ENCODE results near the gene EHD1. TPM values are rescaled to one million over a fixed set of nuclear protein-coding genes. Genes with fewer than 3 reads are reported as not detected.

EHD1 gene
- total RNA-seq, 1 experiment from 2014 or later = 81.4 TPM

DNA sequence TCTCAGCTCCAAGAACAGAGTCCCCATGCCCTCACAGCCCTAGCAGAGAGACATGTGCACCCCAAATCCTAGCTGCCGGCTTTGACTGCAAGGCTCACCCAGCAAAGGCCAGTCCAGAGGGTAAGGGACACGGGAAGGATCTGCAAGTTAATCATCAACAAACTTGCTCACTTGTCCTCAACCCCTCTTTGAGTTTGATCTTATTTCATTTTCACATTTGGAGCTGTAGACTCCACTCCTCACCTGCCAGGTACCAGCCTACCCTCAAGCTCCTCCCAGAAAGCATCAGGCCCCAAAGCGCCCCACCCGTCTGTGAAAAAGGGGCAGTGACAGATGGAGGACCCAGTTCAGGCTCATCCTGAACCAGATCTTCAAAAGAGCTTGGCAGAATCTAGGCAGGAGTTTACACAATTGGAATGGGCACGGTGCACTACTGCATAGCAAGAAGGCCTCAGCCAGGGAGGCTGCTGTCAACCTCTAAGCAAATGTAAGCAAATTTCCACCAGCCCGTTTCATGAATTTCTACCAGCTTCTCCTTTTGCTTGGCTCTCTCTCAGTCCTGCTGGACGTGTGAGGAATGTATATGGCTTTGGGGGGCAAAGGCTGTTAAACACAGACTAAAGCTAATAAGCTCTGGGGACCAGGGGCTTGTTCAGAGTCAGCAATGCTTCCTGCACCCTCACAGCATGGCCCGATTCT, 5.5 kb downstream of the EHD1 start:
- no peak for DNase-seq (ENCODE audit: low spot score)

- DNase-seq (ENCODE audit: low spot score) = no peak
Measured at GRCh38 chr11:64871492-64871891, 6.9 kb downstream of the EHD1 start.

- DNase-seq (ENCODE audit: low spot score) = no peak
Measured at GRCh38 chr11:64870893-64871466, 7.4 kb downstream of the EHD1 start.

GRCh38 chr11:64870176-64870892, 8.1 kb downstream of the EHD1 start:
- DNase-seq (ENCODE audit: low spot score) = peak; percentile 70

DNA sequence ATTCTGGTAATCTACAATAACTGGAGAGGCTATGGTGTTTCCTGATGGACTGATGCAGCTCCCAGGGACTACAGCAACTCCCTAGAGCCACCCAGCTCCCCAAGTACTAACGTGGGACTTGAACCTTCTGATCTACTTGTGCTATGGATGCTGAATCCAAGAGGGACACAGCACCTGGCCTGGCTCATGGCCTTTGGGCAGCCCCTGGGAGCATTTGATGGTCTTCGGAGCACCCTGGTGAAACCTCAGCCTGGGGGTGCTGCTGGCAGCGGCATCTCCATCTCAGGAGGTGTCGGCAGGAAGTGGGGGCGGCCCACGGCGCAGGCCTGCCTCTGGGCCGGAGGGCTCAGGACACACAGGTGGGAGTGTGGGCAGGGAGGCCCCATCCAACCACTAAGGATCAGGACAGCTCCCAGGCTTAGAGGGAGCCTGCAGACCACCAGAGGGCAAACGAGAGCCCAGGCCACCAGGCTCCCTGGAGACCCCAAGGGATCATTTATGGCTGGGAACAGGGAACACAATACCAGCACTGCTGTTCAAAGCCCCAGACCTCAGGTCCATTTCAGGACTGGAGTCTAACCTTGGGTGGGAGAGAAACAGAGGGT, 8.7 kb downstream of the EHD1 start:
- DNase-seq (ENCODE audit: low spot score) = no peak

- peak; percentile 96 for DNase-seq (ENCODE audit: low spot score)
Measured at GRCh38 chr11:64868904-64869570, 9.4 kb downstream of the EHD1 start.

DNA sequence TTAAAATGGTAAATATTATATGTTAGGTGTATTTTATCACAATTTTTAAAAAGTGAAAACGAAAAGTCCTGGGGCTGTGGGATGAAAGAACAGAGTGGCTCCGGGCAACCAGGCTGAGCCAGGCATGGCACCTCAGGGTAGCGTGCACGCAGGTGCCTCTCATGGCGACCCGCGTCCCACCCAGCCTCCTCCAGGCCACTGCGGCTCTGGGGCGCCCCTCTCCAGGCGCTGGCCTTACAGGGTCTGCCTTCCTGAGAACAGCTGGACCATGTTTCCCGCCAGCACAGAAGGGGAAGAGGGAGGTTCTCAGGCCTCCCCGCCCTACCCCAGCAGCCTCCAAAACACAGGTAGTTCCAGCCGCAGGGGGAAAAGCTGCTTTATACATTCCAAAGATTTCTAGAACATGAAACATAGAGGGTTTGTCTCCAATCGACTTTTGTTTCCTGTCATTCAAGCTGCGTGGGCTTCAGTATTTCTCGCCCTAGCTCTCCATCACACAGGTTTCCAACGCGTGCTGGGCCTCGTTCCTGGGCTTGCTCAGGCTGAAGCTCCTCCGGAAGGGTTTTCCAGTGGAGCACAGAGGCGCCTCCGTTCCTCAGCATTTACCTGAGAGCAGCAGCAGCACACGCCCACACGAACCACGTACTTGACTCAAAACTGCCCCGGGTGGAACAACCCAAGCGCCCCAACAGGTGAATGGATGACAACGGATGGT, 10.5 kb downstream of the EHD1 start:
- no peak for DNase-seq (ENCODE audit: low spot score)

DNA sequence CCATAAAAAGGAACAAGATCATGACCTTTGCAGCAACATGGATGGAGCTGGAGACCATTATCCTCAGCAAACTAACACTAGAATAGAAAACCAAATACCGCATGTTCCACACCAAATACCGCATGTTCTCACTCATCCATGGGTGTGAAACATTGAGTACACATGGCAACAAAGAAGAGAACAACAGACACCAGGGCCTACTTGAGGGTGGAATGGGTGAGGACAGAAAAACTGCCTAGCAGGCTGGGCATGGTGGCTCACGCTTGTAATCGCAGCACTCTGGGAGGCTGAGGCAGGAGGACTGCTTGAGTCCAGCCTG, 12.3 kb downstream of the EHD1 start:
- DNase-seq (ENCODE audit: low spot score) = no peak

DNA sequence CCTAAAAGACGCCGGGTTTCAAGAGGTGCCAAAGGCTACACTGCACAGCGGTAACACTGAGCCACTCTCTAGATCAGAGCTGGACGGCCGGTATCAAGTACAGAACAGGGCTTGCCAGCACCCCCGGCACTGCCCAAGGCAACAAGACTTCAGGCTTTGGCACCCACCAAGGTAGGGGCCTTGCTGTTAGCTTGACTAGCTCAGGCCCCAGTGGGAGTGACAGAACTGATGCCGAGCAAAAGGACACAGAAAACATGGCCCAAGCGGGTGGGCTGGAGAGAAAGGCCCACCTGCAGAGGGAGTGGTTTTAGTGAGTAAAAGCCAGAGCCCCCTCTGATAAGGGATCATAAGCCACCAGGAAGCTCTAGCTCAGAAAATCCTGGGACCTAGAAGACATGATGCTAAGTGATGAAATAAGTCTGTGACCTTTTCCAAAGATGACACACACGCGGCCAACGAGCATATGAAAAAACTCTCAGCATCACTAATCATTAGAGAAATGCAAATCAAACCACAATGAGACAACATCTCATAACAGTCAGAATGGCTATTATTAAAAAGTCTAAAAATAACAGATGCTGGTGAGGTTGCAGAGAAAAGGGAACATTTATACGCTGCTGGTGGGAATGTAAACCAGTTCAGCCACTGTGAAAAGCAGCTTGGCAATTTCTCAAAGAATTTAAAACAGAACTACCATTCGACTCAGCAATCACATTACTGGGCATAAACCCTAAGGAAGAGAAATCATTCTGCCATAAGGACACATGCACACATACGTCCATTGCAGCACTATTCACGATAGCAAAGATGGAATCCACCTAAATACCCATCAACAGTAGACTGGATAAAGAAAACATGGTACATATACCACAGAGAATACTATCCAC, 12.9 kb downstream of the EHD1 start:
- peak; percentile 76 for DNase-seq (ENCODE audit: low spot score)

GRCh38 chr11:64864473-64865285, 13.7 kb downstream of the EHD1 start:
- peak; percentile 92 for DNase-seq (ENCODE audit: low spot score)

GRCh38 chr11:64864135-64864472, 14.3 kb downstream of the EHD1 start:
- no peak for DNase-seq (ENCODE audit: low spot score)

- DNase-seq (ENCODE audit: low spot score) = no peak
Measured at GRCh38 chr11:64863391-64864060, 14.9 kb downstream of the EHD1 start.

GRCh38 chr11:64862987-64863390, 15.4 kb downstream of the EHD1 start:
- no peak for DNase-seq (ENCODE audit: low spot score)

DNA sequence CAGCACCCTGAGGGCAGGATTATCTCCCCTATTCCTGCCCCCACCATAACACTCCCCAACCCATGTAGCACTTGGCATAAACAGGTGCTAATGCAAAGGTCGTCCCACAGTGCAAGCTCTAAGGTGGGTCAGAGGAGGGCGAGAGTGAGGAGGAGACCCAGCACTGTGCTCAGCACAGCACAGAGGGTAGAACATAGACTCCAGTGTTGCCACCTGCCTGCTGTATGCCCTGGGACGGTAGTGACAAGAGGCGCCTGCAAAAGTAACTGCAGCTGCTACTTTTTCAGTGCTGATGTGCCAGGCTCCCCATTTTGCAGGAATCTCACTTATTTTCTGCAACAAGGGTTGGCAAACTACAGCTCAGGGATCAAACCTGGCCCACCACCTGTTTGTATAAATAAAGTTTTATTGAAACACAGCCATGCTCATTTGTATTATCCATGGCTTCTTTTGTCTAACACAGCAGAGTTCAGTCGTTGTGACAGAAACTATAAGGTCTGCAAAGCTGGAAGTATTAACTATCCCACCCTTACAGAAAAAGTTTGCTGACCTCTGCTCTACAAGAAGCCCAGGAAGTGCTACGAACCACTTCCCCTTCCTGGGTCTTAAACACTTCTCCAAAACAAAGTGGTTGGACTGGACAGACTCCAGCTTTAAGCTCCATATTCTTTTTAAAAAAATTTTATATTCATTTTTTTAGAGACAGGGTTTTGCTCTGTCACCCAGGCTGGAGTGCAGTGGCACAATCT, 17.0 kb downstream of the EHD1 start:
- DNase-seq (ENCODE audit: low spot score) = no peak

GRCh38 chr11:64859542-64860414, 18.6 kb downstream of the EHD1 start:
- DNase-seq (ENCODE audit: low spot score) = no peak

DNA sequence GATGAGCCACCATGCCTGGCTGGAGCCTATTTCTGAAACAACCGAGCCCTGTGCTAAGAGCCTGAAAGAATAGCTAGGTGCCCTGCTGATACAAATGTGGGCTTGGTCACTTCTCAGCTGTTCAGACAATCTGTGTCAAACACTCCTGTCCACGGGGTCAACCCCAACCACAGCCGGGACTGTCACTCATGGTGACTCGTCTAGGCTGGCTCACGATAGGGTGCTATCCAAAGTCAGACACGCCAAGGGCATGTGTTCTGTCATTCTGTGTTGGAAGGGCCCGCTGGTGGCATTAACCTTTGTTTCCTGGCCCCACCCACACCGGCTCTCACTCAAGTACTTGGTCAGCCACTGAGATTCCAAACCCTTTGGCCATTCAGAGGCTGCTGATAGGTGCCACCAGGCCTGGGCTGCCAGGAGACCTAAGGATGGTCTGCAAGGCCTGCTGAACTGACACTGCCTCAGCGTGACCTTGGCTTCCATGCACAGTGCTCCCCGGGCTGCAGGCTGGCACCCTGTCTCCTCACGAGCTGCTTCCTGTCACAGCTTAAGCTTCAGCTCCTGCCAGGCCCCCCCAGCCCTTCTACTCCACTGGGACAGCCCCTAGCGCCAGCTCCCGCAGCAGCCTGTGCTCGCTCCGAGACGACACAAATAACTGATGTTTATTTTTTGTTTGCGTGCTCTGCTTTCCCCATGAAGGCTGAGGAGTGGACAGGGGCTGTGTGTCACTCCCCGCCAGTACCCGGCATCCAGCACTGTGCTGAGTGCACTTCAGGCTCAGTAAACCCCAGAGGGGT, 19.8 kb downstream of the EHD1 start:
- no peak for DNase-seq (ENCODE audit: low spot score)

GRCh38 chr11:64857485-64857884, 20.9 kb downstream of the EHD1 start:
- no peak for DNase-seq (ENCODE audit: low spot score)
